IMR-90 (cell line): ENCODE data around the gene PLXNB3. TPM values are rescaled to one million over a fixed set of nuclear protein-coding genes. Genes with fewer than 3 reads are reported as not detected.

Experiments used
- ATAC-seq: fragments of 200-7000 bp; cut with Tn5 transposase; 2 replicates; pipeline ENCODE4 v1.9.1; 2020; ENCODE audit warnings: low read depth, mild to moderate bottlenecking, moderate library complexity
- BruUV-seq: library from RNA; stranded (reverse); fragments of 400-500 nt; replicated peaks from 2 replicates; lab custom pipeline; 2021; lab: Mats Ljungman, UMichigan
- CTCF ChIA-PET: fragments of 300-600 bp; formaldehyde crosslinking; extraction: SDS; loops from one replicate; lab custom pipeline; 2021; ENCODE audit warnings: antibody characterized with exemption; lab: Yijun Ruan, JAX
- POLR2A ChIA-PET: fragments of 300-600 bp; sonication (Branson Sonifier 250); formaldehyde crosslinking; loops from one replicate; lab custom pipeline; 2022; ENCODE audit warnings: antibody characterized with exemption; ENCODE audit not compliant: unreplicated experiment; lab: Charles Lee
- DNase-seq: peaks from one replicate; pipeline ENCODE4 v3.0.0; 2013
- H2AFZ ChIP-seq: replicated peaks from 2 replicates; pipeline ENCODE3; 2013; ENCODE audit warnings: low read length, mild to moderate bottlenecking; ENCODE audit not compliant: poor library complexity
- H2AK5ac ChIP-seq: 2 replicates; pipeline ENCODE4 v1.6.1; 2013; ENCODE audit warnings: low read depth, low read length, inconsistent platforms
- H2AK9ac ChIP-seq: replicated peaks from 2 replicates; pipeline ENCODE3; 2013; ENCODE audit warnings: mild to moderate bottlenecking, low read depth, low read length, moderate library complexity; ENCODE audit not compliant: poor library complexity
- H2BK120ac ChIP-seq: 2 replicates; pipeline ENCODE4 v1.6.1; 2013; ENCODE audit warnings: low read depth, low read length, inconsistent platforms
- H2BK15ac ChIP-seq: 3 replicates; pipeline ENCODE4 v1.6.1; 2013; ENCODE audit warnings: low read depth, low read length, inconsistent platforms
- H2BK20ac ChIP-seq: 2 replicates; pipeline ENCODE4 v1.6.1; 2013; ENCODE audit warnings: low read depth, mild to moderate bottlenecking, inconsistent platforms, low read length, moderate library complexity
- H2BK5ac ChIP-seq: 2 replicates; pipeline ENCODE4 v1.6.1; 2013; ENCODE audit warnings: mild to moderate bottlenecking, low read depth, low read length, inconsistent platforms; ENCODE audit not compliant: poor library complexity, severe bottlenecking
- H3K14ac ChIP-seq: replicated peaks from 2 replicates; pipeline ENCODE4 v1.6.1; 2013; ENCODE audit warnings: low read depth, low read length, inconsistent platforms
- H3K18ac ChIP-seq: 2 replicates; pipeline ENCODE4 v1.6.1; 2013; ENCODE audit warnings: low read depth, low read length, control low read depth
- H3K23ac ChIP-seq: 2 replicates; pipeline ENCODE4 v1.6.1; 2013; ENCODE audit warnings: low read depth, low read length, inconsistent platforms
- H3K27ac ChIP-seq: 2 replicates; pipeline ENCODE4 v1.5.1; 2013; ENCODE audit warnings: mild to moderate bottlenecking, control low read depth, low read length; ENCODE audit not compliant: insufficient read depth
- H3K27me3 ChIP-seq: 2 replicates; pipeline ENCODE4 v1.6.1; 2013; ENCODE audit warnings: low read length; ENCODE audit not compliant: control insufficient read depth, insufficient read depth
- H3K36me3 ChIP-seq: 2 replicates; pipeline ENCODE4 v1.6.1; 2013; ENCODE audit warnings: low read length, mixed read lengths; ENCODE audit not compliant: control insufficient read depth, insufficient read depth
- H3K4ac ChIP-seq: 2 replicates; pipeline ENCODE4 v1.6.1; 2013; ENCODE audit warnings: low read depth, low read length, inconsistent platforms
- H3K4me1 ChIP-seq: 2 replicates; pipeline ENCODE4 v1.6.1; 2013; ENCODE audit warnings: low read length, mixed read lengths; ENCODE audit not compliant: control insufficient read depth, insufficient read depth
- H3K4me2 ChIP-seq: 2 replicates; pipeline ENCODE4 v1.6.1; 2013; ENCODE audit warnings: low read depth, mild to moderate bottlenecking, control low read depth, low read length, moderate library complexity
- H3K4me3 ChIP-seq: 2 replicates; pipeline ENCODE4 v1.5.1; 2013; ENCODE audit warnings: low read depth, mild to moderate bottlenecking, control low read depth, low read length, moderate library complexity; ENCODE audit not compliant: insufficient read depth
- H3K56ac ChIP-seq: 2 replicates; pipeline ENCODE4 v1.6.1; 2013; ENCODE audit warnings: low read length, inconsistent platforms; ENCODE audit not compliant: insufficient read depth; ENCODE audit errors: extremely low read depth
- H3K79me1 ChIP-seq, 2 experiments: 2 replicates each; pipeline ENCODE4 v1.6.1; 2013; ENCODE audit warnings: low read length in 2 of 2, inconsistent platforms in 1 of 2, low read depth in 1 of 2
- H3K9ac ChIP-seq: 2 replicates; pipeline ENCODE4 v1.6.1; 2013; ENCODE audit warnings: low read depth, low read length, control low read depth
- H3K9me1 ChIP-seq: 2 replicates; pipeline ENCODE4 v1.6.1; 2013; ENCODE audit warnings: low read length, inconsistent platforms; ENCODE audit not compliant: insufficient read depth
- H3K9me3 ChIP-seq: 2 replicates; pipeline ENCODE4 v1.6.1; 2013; ENCODE audit warnings: low read length; ENCODE audit not compliant: control insufficient read depth, insufficient read depth
- H4K20me1 ChIP-seq: 2 replicates; pipeline ENCODE4 v1.6.1; 2013; ENCODE audit warnings: low read length, inconsistent platforms; ENCODE audit not compliant: insufficient read depth
- H4K5ac ChIP-seq: 2 replicates; pipeline ENCODE4 v1.6.1; 2013; ENCODE audit warnings: mild to moderate bottlenecking, low read depth, low read length, control low read depth
- H4K8ac ChIP-seq, 2 experiments: 2 replicates each; pipeline ENCODE4 v1.6.1; 2013; ENCODE audit warnings: low read depth in 2 of 2, low read length in 2 of 2, control low read depth in 1 of 2, inconsistent platforms in 1 of 2
- H4K91ac ChIP-seq: 2 replicates; pipeline ENCODE4 v1.6.1; 2013; ENCODE audit warnings: low read depth, low read length, inconsistent platforms; ENCODE audit not compliant: insufficient read depth
- BHLHE40 ChIP-seq: fragments of 150-350 bp; IDR thresholded peaks from 2 replicates; pipeline ENCODE4 v1.6.1; 2016; ENCODE audit warnings: mild to moderate bottlenecking, low read depth, low read length
- CEBPB ChIP-seq: IDR thresholded peaks from 2 replicates; pipeline ENCODE4 v1.6.1; 2012; ENCODE audit warnings: low read depth, low read length, improper control_type of control experiment
- CHD1 ChIP-seq: IDR thresholded peaks from 2 replicates; pipeline ENCODE4 v1.6.1; 2012; ENCODE audit warnings: low read depth, low read length, improper control_type of control experiment
- ELK1 ChIP-seq: fragments of 150-350 bp; IDR thresholded peaks from 2 replicates; pipeline ENCODE4 v1.6.1; 2016; ENCODE audit warnings: low read depth, mild to moderate bottlenecking, low read length, moderate library complexity, borderline replicate concordance
- FOS ChIP-seq: fragments of 150-350 bp; IDR thresholded peaks from 2 replicates; pipeline ENCODE4 v1.6.1; 2016; ENCODE audit warnings: low read depth, low read length
- MAFK ChIP-seq: IDR thresholded peaks from 2 replicates; pipeline ENCODE4 v1.6.1; 2012; ENCODE audit warnings: low read depth, low read length, improper control_type of control experiment
- MAZ ChIP-seq: IDR thresholded peaks from 2 replicates; pipeline ENCODE4 v1.6.1; 2012; ENCODE audit warnings: low read depth, mild to moderate bottlenecking, low read length, improper control_type of control experiment, moderate library complexity, borderline replicate concordance
- MXI1 ChIP-seq: IDR thresholded peaks from 2 replicates; pipeline ENCODE4 v1.6.1; 2012; ENCODE audit warnings: low read depth, mild to moderate bottlenecking, low read length, moderate library complexity, borderline replicate concordance
- NFE2L2 ChIP-seq: fragments of 150-350 bp; IDR thresholded peaks from 2 replicates; pipeline ENCODE4 v1.6.1; 2016; ENCODE audit warnings: low read depth, mild to moderate bottlenecking, low read length
- POLR2A ChIP-seq: IDR thresholded peaks from 2 replicates; pipeline ENCODE4 v1.6.1; 2012; ENCODE audit warnings: mild to moderate bottlenecking, low read depth, low read length
- RAD21 ChIP-seq: IDR thresholded peaks from 2 replicates; pipeline ENCODE4 v1.6.1; 2012; ENCODE audit warnings: low read length, improper control_type of control experiment
- RCOR1 ChIP-seq: IDR thresholded peaks from 2 replicates; pipeline ENCODE4 v1.6.1; 2012; ENCODE audit warnings: mild to moderate bottlenecking, low read length, improper control_type of control experiment; ENCODE audit not compliant: insufficient replicate concordance
- RFX5 ChIP-seq: IDR thresholded peaks from 2 replicates; pipeline ENCODE4 v1.8.0; 2012; ENCODE audit warnings: low read depth, mild to moderate bottlenecking, low read length, moderate library complexity
- SMC3 ChIP-seq: fragments of 150-350 bp; IDR thresholded peaks from 2 replicates; pipeline ENCODE4 v1.6.1; 2016; ENCODE audit warnings: low read depth, mild to moderate bottlenecking, antibody characterized with exemption, low read length, moderate library complexity
- WGBS, 2 experiments: methylation state at CpG; one replicate each; pipeline versions ENCODE4 v1.1.5 to v1.1.7; 2013; ENCODE audit warnings: missing lambda C conversion rate in 2 of 2; ENCODE audit not compliant: insufficient read length in 1 of 2; ENCODE audit errors: extremely low coverage in 2 of 2; 5-methylcytosine and 5-hydroxymethylcytosine counted together
- dilution Hi-C: fragments of 300-500 bp; cut with HindIII; formaldehyde crosslinking; loops from one replicate; pipeline ENCODE4 v1.14.3; 2018; ENCODE audit warnings: low sequenced_read_pairs; ENCODE audit not compliant: unreplicated experiment
- in situ Hi-C: fragments of 300-500 bp; cut with MboI; formaldehyde crosslinking; loops from 3 replicates; pipeline ENCODE4 v1.14.3; 2019; ENCODE audit warnings: low sequenced_read_pairs, inconsistent platforms, mixed read lengths
- intact Hi-C: fragments of 100-400 bp; cut with micrococcal nuclease; formaldehyde crosslinking; loops from 2 replicates; pipeline ENCODE4 v1.10.0; 2022
- polyA plus RNA-seq, 3 experiments: library from polyadenylated mRNA; depleted of rRNA; stranded (reverse); fragments of >200 nt; gene quantifications; 2 replicates each; pipeline ENCODE4 v1.2.3, GENCODE V29; 2012; ENCODE audit warnings: low replicate concordance in 1 of 3
- total RNA-seq: library from RNA; depleted of rRNA; stranded (reverse); fragments of >200 nt; gene quantifications from 2 replicates; pipeline ENCODE4 v1.2.3, GENCODE V29; 2012
- TF ChIP-seq, protein P1 (sequence below): fragments of 150-350 bp; IDR thresholded peaks from 2 replicates; pipeline ENCODE4 v1.6.1; 2017; ENCODE audit warnings: mild to moderate bottlenecking, antibody characterized with exemption, low read length, low read depth
- TF ChIP-seq, protein P2 (sequence below): conservative IDR thresholded peaks from 2 replicates; pipeline ENCODE4 v1.5.1; 2012; ENCODE audit warnings: mild to moderate bottlenecking, low read depth, low read length, improper control_type of control experiment

Gene PLXNB3
- total and polyA plus RNA-seq, 2 of the 4 experiments (the other 2 are of a cell fraction): 0.36 to 22.3 TPM

DNA sequence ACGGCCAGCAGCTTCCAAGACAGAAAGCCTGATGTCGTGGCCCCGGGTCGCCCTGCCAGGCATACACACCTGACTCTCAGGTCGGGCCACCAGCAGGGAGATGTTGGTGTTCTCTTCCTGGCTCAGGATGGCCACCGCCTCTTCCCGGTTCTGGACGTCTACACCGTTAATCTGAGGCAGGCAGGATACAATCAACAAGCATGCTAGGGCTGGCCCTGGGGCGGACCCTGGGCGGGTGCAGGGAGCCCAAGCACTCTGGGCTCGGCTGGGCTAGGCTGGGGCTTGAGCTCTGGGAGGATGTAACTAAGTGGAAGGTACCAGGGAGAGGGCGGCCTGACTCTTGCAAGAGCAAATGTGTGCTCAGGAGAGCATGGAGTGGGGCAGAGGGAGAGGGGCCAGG is 41.4 kb downstream of the PLXNB3 start:
- ATAC-seq (no peak), DNase-seq (no peak)
- Histone ChIP-seq H3K4me2 (no peak overlapping the region), H3K9ac (no peak overlapping the region), H3K36me3 (no peaks in the 10 kb centered on the region), H3K9me3 (peaks cover 6% of the 10 kb centered on the region), H3K4me3 (no peak overlapping the region), H2AFZ (no peak overlapping the region), H2AK5ac (no peak overlapping the region), H3K27me3 (no peaks in the 10 kb centered on the region; the same call in 1 of the 2 replicates), H2AK9ac (no peak overlapping the region), H2BK20ac (no peak overlapping the region), H3K4ac (no peak overlapping the region), H3K27ac (no peak overlapping the region), H2BK15ac (no peak overlapping the region), H4K91ac (no peak overlapping the region), H3K4me1 (no peaks in the 10 kb centered on the region), H3K79me1 (no peaks in the 10 kb centered on the region), H2BK5ac (no peak overlapping the region), H4K8ac (no peak overlapping the region), H3K9me1 (no peaks in the 10 kb centered on the region), H3K18ac (no peak overlapping the region), H3K56ac (no peak overlapping the region), H4K5ac (no peak overlapping the region), H2BK120ac (no peak overlapping the region), H4K20me1 (no peaks in the 10 kb centered on the region), H3K23ac (no peak overlapping the region), H3K14ac (no peak overlapping the region)
- dilution Hi-C loops (no loop called here), in situ Hi-C loops (no loop called here), intact Hi-C loops (no loop called here)
- TF ChIP-seq RAD21 (no peak), MXI1 (no peak), POLR2A (no peak), ELK1 (no peak), RCOR1 (no peak), CHD1 (no peak), RFX5 (no peak), SMC3 (no peak), BHLHE40 (no peak), MAZ (no peak), NFE2L2 (no peak), CEBPB (no peak), FOS (no peak), MAFK (no peak)
- TF ChIP-seq, protein P1, sequence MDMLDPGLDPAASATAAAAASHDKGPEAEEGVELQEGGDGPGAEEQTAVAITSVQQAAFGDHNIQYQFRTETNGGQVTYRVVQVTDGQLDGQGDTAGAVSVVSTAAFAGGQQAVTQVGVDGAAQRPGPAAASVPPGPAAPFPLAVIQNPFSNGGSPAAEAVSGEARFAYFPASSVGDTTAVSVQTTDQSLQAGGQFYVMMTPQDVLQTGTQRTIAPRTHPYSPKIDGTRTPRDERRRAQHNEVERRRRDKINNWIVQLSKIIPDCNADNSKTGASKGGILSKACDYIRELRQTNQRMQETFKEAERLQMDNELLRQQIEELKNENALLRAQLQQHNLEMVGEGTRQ: no peak
- TF ChIP-seq, protein P2, sequence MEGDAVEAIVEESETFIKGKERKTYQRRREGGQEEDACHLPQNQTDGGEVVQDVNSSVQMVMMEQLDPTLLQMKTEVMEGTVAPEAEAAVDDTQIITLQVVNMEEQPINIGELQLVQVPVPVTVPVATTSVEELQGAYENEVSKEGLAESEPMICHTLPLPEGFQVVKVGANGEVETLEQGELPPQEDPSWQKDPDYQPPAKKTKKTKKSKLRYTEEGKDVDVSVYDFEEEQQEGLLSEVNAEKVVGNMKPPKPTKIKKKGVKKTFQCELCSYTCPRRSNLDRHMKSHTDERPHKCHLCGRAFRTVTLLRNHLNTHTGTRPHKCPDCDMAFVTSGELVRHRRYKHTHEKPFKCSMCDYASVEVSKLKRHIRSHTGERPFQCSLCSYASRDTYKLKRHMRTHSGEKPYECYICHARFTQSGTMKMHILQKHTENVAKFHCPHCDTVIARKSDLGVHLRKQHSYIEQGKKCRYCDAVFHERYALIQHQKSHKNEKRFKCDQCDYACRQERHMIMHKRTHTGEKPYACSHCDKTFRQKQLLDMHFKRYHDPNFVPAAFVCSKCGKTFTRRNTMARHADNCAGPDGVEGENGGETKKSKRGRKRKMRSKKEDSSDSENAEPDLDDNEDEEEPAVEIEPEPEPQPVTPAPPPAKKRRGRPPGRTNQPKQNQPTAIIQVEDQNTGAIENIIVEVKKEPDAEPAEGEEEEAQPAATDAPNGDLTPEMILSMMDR: no peak
- no TSS peak for BruUV-seq
- 78% methylated on average over 9 of the region's 13 CpGs; no CpG with 5 or more reads in 1 of the 2 experiments for WGBS, 2 experiments
- ChIA-PET CTCF (no interaction called here), POLR2A (no interaction called here)
